Mesenteric fat pad (tissue), 1 donor: ENCODE results near the gene ACP3. TPM values are rescaled to one million over a fixed set of nuclear protein-coding genes. Genes with fewer than 3 reads are reported as not detected.
"Not testable (repeated sequence)": the region's sequence is repeated elsewhere in the genome, so short reads cannot be mapped to it uniquely, and the experiment has no call there.

Source experiments
- DNase-seq: peaks from one replicate; pipeline ENCODE4 v3.0.0-alpha.2; 2020; ENCODE audit warnings: low spot score
- total RNA-seq: library from RNA; stranded (reverse); fragmentation: NEBNext Ultra II Directional; extraction: Animal tissue kit (Norgen Biotek cat#: 25700); gene quantifications from one replicate; pipeline ENCODE4 v1.2.1, GENCODE V29; 2021
- donor health status: DM: yes; HTN: yes; CAD: no.

ACP3 gene
- total RNA-seq, 1 donor from 2014 or later, result 2.5 TPM

DNA sequence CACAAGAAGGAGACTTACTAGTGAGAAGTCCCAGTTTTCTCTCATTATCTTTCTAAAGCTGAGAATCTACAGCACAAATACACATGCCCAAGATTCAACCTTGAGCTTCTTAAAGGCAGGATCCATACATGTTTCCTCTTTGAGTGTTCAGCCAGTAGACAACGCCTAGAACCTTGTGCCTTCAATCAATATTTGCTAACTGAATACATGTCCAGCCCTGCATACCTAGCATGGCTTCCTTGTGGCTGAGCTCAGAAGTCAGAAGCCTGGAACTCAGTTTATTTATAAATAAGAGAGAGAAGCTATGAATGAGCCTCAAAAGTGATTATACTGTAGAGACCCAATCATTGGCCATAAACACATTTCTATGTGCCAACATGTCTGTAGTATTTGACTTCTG lies 43.5 kb downstream of the ACP3 start:
- DNase-seq, result no peak

DNA sequence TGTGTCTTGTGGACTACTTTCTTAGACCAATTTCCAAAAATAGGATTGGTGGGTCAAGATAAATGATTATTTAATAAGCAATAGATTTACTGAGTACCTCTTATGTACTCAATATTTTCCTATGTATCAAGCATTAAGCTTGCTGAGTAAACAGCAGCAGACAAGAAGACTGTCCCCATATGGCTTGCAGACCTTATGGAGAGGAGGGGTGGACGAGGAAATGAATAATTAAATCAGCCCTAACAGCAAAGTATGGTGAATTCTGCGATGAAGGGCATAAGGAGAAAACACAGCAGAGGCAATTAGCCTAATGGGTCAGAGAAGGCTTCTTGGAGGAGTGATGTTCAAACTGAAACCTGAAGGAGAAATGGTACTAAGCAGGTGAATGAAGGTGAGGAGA lies 45.1 kb downstream of the ACP3 start:
- no peak for DNase-seq

GRCh38 chr3:132368515-132368914 lies 51.3 kb downstream of the ACP3 start:
- no peak for DNase-seq

- DNase-seq, result no peak
Observed at GRCh38 chr3:132368962-132369361, 51.8 kb downstream of the ACP3 start.

- DNase-seq, result not testable (repeated sequence)
Observed at GRCh38 chr3:132376945-132377354, 59.7 kb downstream of the ACP3 start.

- no peak for DNase-seq
Observed at GRCh38 chr3:132378048-132378762, 61.0 kb downstream of the ACP3 start.

DNA sequence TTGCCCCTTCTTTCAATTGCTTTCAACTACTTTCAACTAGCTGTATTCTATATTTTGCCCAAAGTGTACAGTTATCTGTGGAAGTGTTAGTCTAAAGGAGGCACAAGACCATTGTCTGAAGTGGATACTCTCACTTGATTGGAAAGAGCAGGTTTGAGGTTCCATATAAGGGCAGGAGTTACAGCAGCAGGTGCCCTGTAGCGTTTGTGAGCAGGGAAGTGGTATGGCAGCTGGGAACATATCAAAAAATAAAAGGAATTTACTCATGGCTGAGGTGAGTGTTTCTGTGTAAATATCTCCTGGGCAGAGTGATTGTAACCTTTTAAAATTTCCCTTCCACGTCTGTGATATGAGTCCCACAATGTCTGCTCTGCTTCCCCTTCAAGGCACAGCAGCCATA lies 61.6 kb downstream of the ACP3 start:
- no peak for DNase-seq

- DNase-seq, result no peak
Observed at GRCh38 chr3:132380920-132381319, 63.7 kb downstream of the ACP3 start.

GRCh38 chr3:132381348-132381944 lies 64.2 kb downstream of the ACP3 start:
- DNase-seq, result no peak

DNA sequence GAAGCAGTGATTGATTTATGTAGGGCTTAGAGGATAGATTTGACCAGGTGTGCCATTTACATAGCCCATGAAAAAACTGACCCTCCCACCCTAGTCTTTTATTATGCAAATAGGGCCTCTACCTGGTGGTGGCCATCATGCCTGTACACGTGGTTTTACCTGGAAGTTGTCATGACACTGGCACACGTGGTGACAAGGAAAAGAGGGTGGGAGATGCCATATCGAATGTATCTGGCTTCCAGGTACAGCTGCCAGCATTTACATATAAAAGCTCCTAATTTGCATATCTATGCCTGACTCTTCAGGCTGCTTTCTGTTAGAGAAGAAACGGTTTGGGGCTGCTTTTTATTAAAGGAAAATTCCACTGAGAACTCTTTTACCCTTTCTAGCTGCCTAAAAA lies 65.1 kb downstream of the ACP3 start:
- no peak for DNase-seq

DNA sequence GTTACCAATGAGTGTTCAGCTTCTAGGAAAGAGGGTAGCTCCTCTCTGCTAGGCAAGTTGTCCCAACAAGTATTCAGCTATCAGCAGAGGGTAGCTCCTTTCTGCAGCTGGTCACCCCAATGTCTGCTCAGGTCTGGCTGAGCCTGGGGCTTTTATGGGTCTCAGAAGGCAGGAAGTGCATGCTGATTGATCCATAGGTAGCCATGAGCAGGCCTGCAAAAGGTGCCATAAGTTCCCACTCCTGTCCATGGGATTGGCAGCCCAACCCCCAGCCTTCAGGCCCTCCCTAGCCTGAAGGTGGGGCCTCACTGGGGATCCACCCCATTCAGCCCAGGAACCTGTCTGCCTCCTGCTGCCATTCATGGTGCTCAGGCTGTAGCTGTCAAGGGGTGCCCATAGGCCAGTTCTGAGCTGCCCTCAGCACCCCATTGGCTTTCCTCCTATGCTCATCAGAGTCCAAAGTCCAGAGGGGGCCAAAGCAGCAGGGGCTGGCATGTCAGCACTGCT lies 65.5 kb downstream of the ACP3 start:
- no peak for DNase-seq

- DNase-seq, result no peak
Observed at GRCh38 chr3:132386259-132386658, 69.1 kb downstream of the ACP3 start.

GRCh38 chr3:132392675-132393074 lies 75.5 kb downstream of the ACP3 start:
- not testable (repeated sequence) for DNase-seq

GRCh38 chr3:132394320-132394719 lies 77.1 kb downstream of the ACP3 start:
- DNase-seq, result no peak

- no peak for DNase-seq
Observed at GRCh38 chr3:132395126-132395525, 77.9 kb downstream of the ACP3 start.

GRCh38 chr3:132396255-132396654 lies 79.0 kb downstream of the ACP3 start:
- no peak for DNase-seq

- not testable (repeated sequence) for DNase-seq
Observed at GRCh38 chr3:132396776-132397175, 79.6 kb downstream of the ACP3 start.

DNA sequence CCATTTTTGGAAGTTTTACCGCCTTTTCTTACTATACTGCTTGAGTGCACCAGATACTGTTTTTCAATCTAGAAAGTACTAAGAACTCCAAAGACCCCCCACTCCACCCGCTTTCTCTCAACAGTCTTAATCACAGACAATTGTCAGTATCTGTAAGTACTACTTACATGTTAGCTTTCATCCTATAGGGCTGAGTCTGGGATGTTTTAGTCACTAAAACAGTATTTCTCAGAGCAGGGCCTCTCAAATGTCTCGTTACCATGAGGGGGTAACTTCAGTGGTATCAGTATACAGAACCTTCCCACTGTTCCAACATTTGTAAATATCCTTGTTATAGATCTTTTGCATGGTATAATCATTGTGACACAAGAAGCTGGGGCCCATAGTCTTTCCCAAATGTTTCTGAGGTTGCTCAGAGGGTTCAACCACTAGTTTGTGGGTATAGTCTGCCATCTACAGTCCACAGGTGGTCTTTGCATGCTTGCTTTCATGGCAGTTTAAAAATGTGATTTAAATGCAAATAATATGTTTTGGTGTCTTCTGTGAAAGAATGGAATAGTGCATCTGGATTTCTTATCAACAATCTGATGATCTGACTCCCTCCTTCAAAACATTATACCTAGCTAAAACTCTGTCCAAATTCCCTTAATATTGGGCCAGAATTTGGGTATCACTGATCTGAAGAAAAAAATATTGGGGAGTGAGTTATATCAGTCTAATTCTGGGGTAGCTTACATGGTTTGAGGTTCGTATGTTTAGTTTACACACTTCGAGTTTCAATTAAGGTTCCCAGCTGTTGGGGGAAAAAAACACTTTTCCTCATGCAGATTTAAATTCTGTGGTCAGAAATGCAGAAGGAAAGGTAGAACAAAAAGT lies 82.1 kb downstream of the ACP3 start:
- no peak for DNase-seq

GRCh38 chr3:132401255-132401654 lies 84.0 kb downstream of the ACP3 start:
- DNase-seq, result no peak

DNA sequence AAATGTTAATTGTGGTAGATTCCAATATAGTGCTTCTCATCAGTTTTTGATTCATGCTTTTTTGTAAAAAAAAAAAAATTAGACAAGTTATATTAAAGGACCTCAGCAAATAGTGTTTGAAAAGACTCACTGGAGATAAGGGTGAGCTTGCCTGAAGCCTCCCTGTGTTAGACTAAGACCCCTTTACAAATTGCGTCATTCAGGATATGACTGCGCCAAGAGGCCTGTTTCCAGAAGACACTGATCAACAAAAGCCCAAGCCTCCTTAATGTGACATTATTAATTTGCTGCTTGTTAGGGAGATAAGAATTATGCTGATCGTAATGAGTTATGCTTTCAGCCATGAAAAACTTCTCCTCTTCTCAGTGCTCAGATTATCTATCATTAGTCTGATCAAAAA lies 87.1 kb downstream of the ACP3 start:
- no peak for DNase-seq

DNA sequence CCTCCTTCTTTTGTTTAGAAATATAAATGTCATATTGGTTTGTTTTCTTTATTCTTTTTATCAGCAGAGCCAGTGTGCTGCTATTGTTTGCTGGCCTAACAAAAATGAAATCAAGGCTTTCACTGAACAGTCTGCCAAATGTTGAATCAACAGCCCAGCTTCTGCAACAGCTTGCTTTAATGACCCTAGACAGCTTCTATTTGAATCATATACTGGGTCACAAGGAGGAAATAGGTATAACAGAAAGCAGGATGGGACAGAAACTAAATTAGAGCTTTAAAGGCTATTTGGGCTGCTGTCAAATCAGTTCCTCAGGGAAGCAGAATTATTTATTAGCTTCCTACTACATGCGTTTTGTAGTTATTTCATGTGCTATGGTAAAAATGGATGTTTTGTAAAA lies 88.0 kb downstream of the ACP3 start:
- DNase-seq, result no peak
